Gastroesophageal sphincter (tissue), 3 donors: Measurements from ENCODE around the gene PLCG2.

Experiments used
- POLR2A ChIP-seq, 2 donors: fragments of 450-650 bp; IDR thresholded peaks; one replicate each; pipeline ENCODE4 v1.6.1; 2017; ENCODE audit warnings: antibody characterized with exemption in 2 of 2, mild to moderate bottlenecking in 2 of 2, moderate library complexity in 1 of 2
- POLR2AphosphoS5 ChIP-seq: sonication (generic); formaldehyde crosslinking; IDR thresholded peaks from one replicate; pipeline ENCODE4 v1.6.1; 2017; ENCODE audit warnings: antibody characterized with exemption
- TF ChIP-seq, protein P1 (sequence below), 4 experiments: fragments of 200-600 bp in 2 of 4; fragments of 450-650 bp in 2 of 4; sonication (generic) in 1 of 4; IDR thresholded peaks; one replicate each; pipeline ENCODE4 v1.5.1; 2017 to 2019; ENCODE audit warnings: antibody characterized with exemption in 4 of 4, mild to moderate bottlenecking in 2 of 4, moderate library complexity in 2 of 4

DNA sequence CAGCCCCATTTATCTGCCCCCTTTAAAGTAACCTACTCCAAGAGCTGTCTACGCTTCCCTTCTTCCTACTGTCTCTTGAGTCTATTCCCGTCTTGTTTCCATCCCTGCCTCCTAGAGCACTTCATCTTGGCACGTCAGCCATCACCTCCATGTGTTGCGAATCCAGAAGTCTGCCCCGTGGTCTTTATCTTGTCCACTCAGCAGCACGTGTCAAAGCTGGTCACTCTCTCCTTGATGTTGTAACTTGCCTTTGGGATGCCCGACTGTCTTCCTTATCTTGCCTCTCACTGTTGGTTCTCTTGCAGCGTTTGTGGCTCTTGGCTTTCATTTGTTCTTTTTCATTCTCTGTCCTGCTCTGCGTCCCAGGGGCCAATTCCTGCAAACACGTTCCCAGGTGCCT is 99.4 kb downstream of the PLCG2 start:
- TF ChIP-seq, protein P1, sequence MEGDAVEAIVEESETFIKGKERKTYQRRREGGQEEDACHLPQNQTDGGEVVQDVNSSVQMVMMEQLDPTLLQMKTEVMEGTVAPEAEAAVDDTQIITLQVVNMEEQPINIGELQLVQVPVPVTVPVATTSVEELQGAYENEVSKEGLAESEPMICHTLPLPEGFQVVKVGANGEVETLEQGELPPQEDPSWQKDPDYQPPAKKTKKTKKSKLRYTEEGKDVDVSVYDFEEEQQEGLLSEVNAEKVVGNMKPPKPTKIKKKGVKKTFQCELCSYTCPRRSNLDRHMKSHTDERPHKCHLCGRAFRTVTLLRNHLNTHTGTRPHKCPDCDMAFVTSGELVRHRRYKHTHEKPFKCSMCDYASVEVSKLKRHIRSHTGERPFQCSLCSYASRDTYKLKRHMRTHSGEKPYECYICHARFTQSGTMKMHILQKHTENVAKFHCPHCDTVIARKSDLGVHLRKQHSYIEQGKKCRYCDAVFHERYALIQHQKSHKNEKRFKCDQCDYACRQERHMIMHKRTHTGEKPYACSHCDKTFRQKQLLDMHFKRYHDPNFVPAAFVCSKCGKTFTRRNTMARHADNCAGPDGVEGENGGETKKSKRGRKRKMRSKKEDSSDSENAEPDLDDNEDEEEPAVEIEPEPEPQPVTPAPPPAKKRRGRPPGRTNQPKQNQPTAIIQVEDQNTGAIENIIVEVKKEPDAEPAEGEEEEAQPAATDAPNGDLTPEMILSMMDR (IDR thresholded peaks at IDR 0.05), result no peak
- TF ChIP-seq POLR2AphosphoS5 (no peak), POLR2A (IDR thresholded peaks at IDR 0.05) (no peak)
